Endothelial cell of umbilical vein (primary cell): ENCODE data around the gene EXOSC2. TPM values are rescaled to one million over a fixed set of nuclear protein-coding genes. Genes with fewer than 3 reads are reported as not detected.

Source experiments
- BruUV-seq: library from RNA; stranded (reverse); fragments of 400-500 nt; replicated peaks from 2 replicates; lab custom pipeline; 2021; lab: Mats Ljungman, UMichigan
- CTCF ChIA-PET: fragments of 300-600, 350-600 bp; sonication (Branson Sonifier 250); formaldehyde crosslinking; loops from one replicate; lab custom pipeline; 2021; ENCODE audit warnings: antibody characterized with exemption, inconsistent platforms; lab: Charles Lee
- POLR2A ChIA-PET: fragments of 300-600, 350-600 bp; sonication (Branson Sonifier 250); formaldehyde crosslinking; loops from one replicate; lab custom pipeline; 2021; ENCODE audit warnings: antibody characterized with exemption, inconsistent platforms; lab: Charles Lee
- DNase-seq: peaks from one replicate; pipeline ENCODE4 v3.0.0-alpha.2; 2011; ENCODE audit warnings: low read depth, low spot score
- FAIRE-seq: peaks from 2 replicates; lab custom pipeline; 2011; peaks lifted over from hg19 to GRCh38; lab: Jason Lieb, UNC
- H2AFZ ChIP-seq: 2 replicates; pipeline ENCODE4 v1.6.0; 2012; ENCODE audit warnings: low read depth, low read length, control low read depth, inconsistent platforms
- H3K27ac ChIP-seq: 2 replicates; pipeline ENCODE4 v1.5.1; 2011; ENCODE audit warnings: low read depth, mild to moderate bottlenecking, control low read depth, low read length, moderate library complexity; ENCODE audit not compliant: insufficient read depth
- H3K27me3 ChIP-seq, 2 experiments: 2 replicates each; pipeline versions ENCODE4 v1.6.0 to v1.6.1; 2011; ENCODE audit warnings: low read length in 2 of 2, mixed read lengths in 1 of 2; ENCODE audit not compliant: control insufficient read depth in 2 of 2, insufficient read depth in 2 of 2
- H3K36me3 ChIP-seq, 2 experiments: 2 replicates in 1 of 2; 3 replicates in 1 of 2; pipeline ENCODE4 v1.5.1; 2011; ENCODE audit warnings: low read length in 2 of 2, mild to moderate bottlenecking in 1 of 2, moderate library complexity in 1 of 2; ENCODE audit not compliant: control insufficient read depth in 2 of 2, insufficient read depth in 2 of 2; ENCODE audit errors: extremely low read depth in 1 of 2
- H3K4me1 ChIP-seq: 3 replicates; pipeline ENCODE4 v1.5.1; 2011; ENCODE audit warnings: mild to moderate bottlenecking, low read length; ENCODE audit not compliant: control insufficient read depth, insufficient read depth; ENCODE audit errors: extremely low read depth
- H3K4me2 ChIP-seq: 2 replicates; pipeline ENCODE4 v1.6.1; 2011; ENCODE audit warnings: low read length, control low read depth, mixed read lengths; ENCODE audit not compliant: insufficient read depth
- H3K4me3 ChIP-seq, 3 experiments: fragments of 200-600 bp in 1 of 3; sonication (generic), shearing (Covaris generic) in 1 of 3; replicated peaks in 1 of 3; 2 replicates each; pipeline ENCODE4 v1.5.1; 2011 to 2016; ENCODE audit warnings: control low read depth in 3 of 3, low read length in 3 of 3, mild to moderate bottlenecking in 2 of 3, inconsistent platforms in 1 of 3, low read depth in 1 of 3, moderate library complexity in 1 of 3; ENCODE audit not compliant: insufficient read depth in 1 of 3
- H3K79me2 ChIP-seq: 2 replicates; pipeline ENCODE4 v1.6.0; 2012; ENCODE audit warnings: low read length, inconsistent platforms; ENCODE audit not compliant: control insufficient read depth, insufficient read depth
- H3K9ac ChIP-seq: replicated peaks from 2 replicates; pipeline ENCODE3; 2011; ENCODE audit warnings: low read length, control low read depth; ENCODE audit not compliant: insufficient read depth; ENCODE audit errors: extremely low read depth
- H3K9me1 ChIP-seq: replicated peaks from 3 replicates; pipeline ENCODE4 v1.6.0; 2011; ENCODE audit warnings: mild to moderate bottlenecking, low read length; ENCODE audit not compliant: control insufficient read depth, insufficient read depth; ENCODE audit errors: extremely low read depth
- H3K9me3 ChIP-seq: replicated peaks from 2 replicates; pipeline ENCODE4 v1.5.1; 2012; ENCODE audit warnings: low read length, inconsistent platforms; ENCODE audit not compliant: control insufficient read depth, insufficient read depth
- H4K20me1 ChIP-seq: replicated peaks from 2 replicates; pipeline ENCODE3; 2011; ENCODE audit warnings: mild to moderate bottlenecking, low read length; ENCODE audit not compliant: control insufficient read depth, insufficient read depth; ENCODE audit errors: extremely low read depth
- CTCF ChIP-seq, 2 donors: IDR thresholded peaks; 1 replicate in 1 of 2; 2 replicates in 1 of 2; pipeline ENCODE4 v1.5.1; 2011; ENCODE audit warnings: low read length in 2 of 2, mild to moderate bottlenecking in 2 of 2, moderate library complexity in 2 of 2, control low read depth in 1 of 2, inconsistent platforms in 1 of 2, low read depth in 1 of 2; ENCODE audit not compliant: insufficient read depth in 1 of 2; ENCODE audit errors: extremely low read depth in 1 of 2
- FOS ChIP-seq: IDR thresholded peaks from 2 replicates; pipeline ENCODE4 v1.6.1; 2011; ENCODE audit warnings: mild to moderate bottlenecking, low read length, moderate library complexity, borderline replicate concordance; ENCODE audit not compliant: insufficient read depth
- GATA2 ChIP-seq: IDR thresholded peaks from 2 replicates; pipeline ENCODE4 v1.7.0; 2011; ENCODE audit warnings: low read depth, mild to moderate bottlenecking, moderate library complexity, mixed read lengths, low read length; ENCODE audit not compliant: insufficient read length, insufficient read depth
- JUN ChIP-seq: IDR thresholded peaks from 2 replicates; pipeline ENCODE4 v1.6.1; 2011; ENCODE audit warnings: borderline replicate concordance, low read depth; ENCODE audit not compliant: insufficient read length, insufficient read depth
- POLR2AphosphoS5 ChIP-seq: IDR thresholded peaks from 2 replicates; pipeline ENCODE4 v1.6.1; 2012; ENCODE audit warnings: low read depth, mild to moderate bottlenecking, control low read depth, low read length, moderate library complexity; ENCODE audit not compliant: insufficient read depth
- dilution Hi-C: fragments of 300-500 bp; cut with MboI; formaldehyde crosslinking; loops from one replicate; pipeline ENCODE4 v1.15.0; 2019; ENCODE audit warnings: low sequenced_read_pairs; ENCODE audit not compliant: extremely low pct_ligation_motif_present
- intact Hi-C: fragments of 100-400 bp; cut with micrococcal nuclease; formaldehyde crosslinking; loops from one replicate; pipeline ENCODE4 v1.10.0; 2022
- polyA plus RNA-seq, 4 experiments: library from polyadenylated mRNA; depleted of rRNA in 3 of 4; stranded (reverse) in 3 of 4; unstranded in 1 of 4; fragments of >200 nt; gene quantifications; 2 replicates each; pipeline versions ENCODE4 v1.2.1 to v1.2.3, GENCODE V29; 2011 to 2012; ENCODE audit warnings: missing spikeins in 1 of 4
- total RNA-seq: library from RNA; stranded (reverse); gene quantifications from 2 replicates; pipeline ENCODE4 v1.2.3, GENCODE V29; 2021
- TF ChIP-seq, protein P1 (sequence below): IDR thresholded peaks from 2 replicates; pipeline ENCODE4 v1.6.1; 2011; ENCODE audit not compliant: insufficient read depth, insufficient read length

Gene EXOSC2
- total and polyA plus RNA-seq, 2 donors (not counting 3 experiments of a cell fraction or from before 2014, with no cell fraction given): 25.5 to 44.4 TPM

DNA sequence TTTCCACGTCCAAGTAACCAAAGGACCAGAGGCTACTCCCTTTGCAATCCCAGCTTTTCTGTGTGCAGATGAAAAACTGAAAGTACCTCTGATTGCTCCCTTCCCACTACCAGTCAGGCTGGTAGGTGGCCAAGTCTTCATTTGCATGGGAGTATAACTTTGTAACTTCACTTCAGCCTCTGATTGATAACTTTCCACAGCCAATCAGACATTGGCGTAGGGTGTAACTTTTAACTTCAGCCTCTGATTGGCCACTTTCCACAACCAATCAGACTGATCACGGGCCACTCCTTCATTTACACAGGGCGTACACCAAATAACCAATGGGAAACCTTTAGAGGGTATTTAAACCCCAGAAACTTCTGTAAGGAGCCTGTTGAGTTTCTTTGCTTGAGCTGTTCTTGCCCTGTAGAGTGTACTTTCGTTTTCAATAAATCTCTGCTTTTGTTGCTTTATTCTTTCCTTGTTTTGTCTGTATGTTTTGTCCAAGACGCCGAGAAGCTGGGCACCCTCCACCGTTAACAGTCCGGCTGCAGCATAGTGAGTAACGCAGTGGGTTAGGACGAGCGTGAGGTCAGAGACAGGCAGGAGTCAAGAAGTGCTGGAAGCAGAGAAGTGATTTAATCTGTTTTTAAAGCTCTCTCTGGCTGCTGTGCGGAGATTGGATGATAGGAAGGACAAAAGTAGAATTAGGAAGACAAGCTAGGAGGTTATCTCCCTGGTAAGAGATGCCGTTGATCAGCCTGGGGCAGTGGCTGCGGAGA, 3.5 kb upstream of the EXOSC2 start:
- CTCF ChIA-PET: interaction anchor here (1.0 to 1.3 kb wide), 2 partner anchors 11 to 229 kb away, joined by 4 to 5 read pairs; no protein-coding TSS in a partner anchor
- no TSS peak for BruUV-seq

GRCh38 chr9:130692321-130692720, 1.3 kb upstream of the EXOSC2 start:
- intact Hi-C loops: no loop called here
- Histone ChIP-seq H3K4me1 (peaks cover 9% of the 10 kb centered on the region), H3K4me2 (peak overlapping the region; percentile 93), H4K20me1 (no peaks in the 10 kb centered on the region), H3K9me1 (no peaks in the 10 kb centered on the region), H3K4me3 (peak overlapping the region in 2 of 3 experiments; percentile 0 to 10), H2AFZ (peak overlapping the region; percentile 88), H3K27ac (no peak overlapping the region), H3K79me2 (peaks cover 35% of the 10 kb centered on the region), H3K9ac (no peak overlapping the region), H3K36me3 (peaks cover 0 to 5% of the 10 kb centered on the region in 2 experiments), H3K27me3 (peaks cover 0 to 3% of the 10 kb centered on the region in 2 experiments), H3K9me3 (no peaks in the 10 kb centered on the region)
- BruUV-seq: no TSS peak
- dilution Hi-C loops: loop anchor here (25.0 kb wide), 1 partner anchor 170 kb away; no protein-coding TSS in a partner anchor
- FAIRE-seq: peak; percentile 79
- TF ChIP-seq CTCF (IDR thresholded peaks at IDR 0.05; ENCODE audit: extremely low read depth in 1 of 2, insufficient read depth in 1 of 2, low read depth in 1 of 2, low read length in 2 of 2): peak; percentile 60 to 75
- TF ChIP-seq GATA2: no peak
- TF ChIP-seq FOS: no peak
- TF ChIP-seq POLR2AphosphoS5: no peak
- POLR2A ChIA-PET: no interaction called here
- CTCF ChIA-PET: interaction anchor here (0.6 to 3.3 kb wide), 9 partner anchors 8 to 306 kb away, joined by 3 to 23 read pairs (median 7); no protein-coding TSS in a partner anchor
- peak; percentile 57 for DNase-seq

More for the DNA sequence above, 3.5 kb upstream of the EXOSC2 start:
- Histone ChIP-seq H2AFZ (peak overlapping the region; percentile 38), H3K27ac (no peak overlapping the region), H3K36me3 (peaks cover 0 to under 1% of the 10 kb centered on the region in 2 experiments), H3K9ac (no peak overlapping the region), H3K9me3 (no peaks in the 10 kb centered on the region), H3K4me2 (no peak overlapping the region), H3K79me2 (peaks cover 15% of the 10 kb centered on the region), H4K20me1 (no peaks in the 10 kb centered on the region), H3K4me1 (peaks cover 9% of the 10 kb centered on the region), H3K9me1 (no peaks in the 10 kb centered on the region), H3K4me3 (no peak overlapping the region), H3K27me3 (peaks cover 2 to 3% of the 10 kb centered on the region in 2 experiments)
- TF ChIP-seq JUN (no peak), FOS (no peak)
- TF ChIP-seq, protein P1, sequence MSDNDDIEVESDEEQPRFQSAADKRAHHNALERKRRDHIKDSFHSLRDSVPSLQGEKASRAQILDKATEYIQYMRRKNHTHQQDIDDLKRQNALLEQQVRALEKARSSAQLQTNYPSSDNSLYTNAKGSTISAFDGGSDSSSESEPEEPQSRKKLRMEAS: no peak
- dilution Hi-C loops: loop anchor here (25.0 kb wide), 1 partner anchor 172 kb away; no protein-coding TSS in a partner anchor
- DNase-seq (peak; percentile 75), FAIRE-seq (peak; percentile 63)
- intact Hi-C loops: no loop called here
- POLR2A ChIA-PET: interaction anchor here (0.6 to 0.7 kb wide), 2 partner anchors 86 to 111 kb away, joined by 3 read pairs; partner anchors contain the start of gene FUBP3
